ENCODE results near the gene GPC6.

Gene GPC6

DNA sequence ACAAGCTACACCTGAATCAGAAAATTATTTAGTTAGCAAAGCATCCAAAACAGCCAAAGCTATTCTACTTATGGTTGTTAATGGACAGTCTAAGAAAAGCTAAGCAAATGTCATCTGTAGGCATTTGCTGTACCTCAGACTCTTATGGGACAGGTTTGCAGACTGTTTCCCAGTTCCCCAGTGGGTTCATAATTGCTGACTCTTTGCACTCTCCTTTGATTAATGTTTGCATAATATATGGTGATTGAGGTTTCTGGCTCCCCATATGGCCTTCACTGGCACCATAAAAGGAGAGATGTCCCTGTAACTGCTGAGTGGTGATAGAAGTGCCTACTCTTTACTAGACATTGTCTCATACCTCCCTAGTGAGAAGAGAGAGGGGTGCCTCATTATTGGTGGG is 142.1 kb downstream of the GPC6 start:
- Histone ChIP-seq H3K4me3 (ENCODE audit: insufficient read depth in 1 of 2, low read depth in 1 of 2, low read length in 2 of 2) (no peak overlapping the region), H2BK120ac (ENCODE audit: low read depth, low read length) (no peak overlapping the region), H3K36me3 (ENCODE audit: control insufficient read depth in 1 of 2, insufficient read depth in 2 of 2, low read depth in 1 of 2, low read length in 2 of 2) (no peaks in the 10 kb centered on the region), H3K18ac (ENCODE audit: low read depth in 1 of 2, low read length in 2 of 2) (peak overlapping the region in 1 of 2 experiments; percentile 40), H4K8ac (ENCODE audit: low read length) (no peak overlapping the region), H2BK5ac (ENCODE audit: low read depth, low read length, poor library complexity, severe bottlenecking) (no peak overlapping the region), H3K14ac (ENCODE audit: low read length in 2 of 2) (no peak overlapping the region), H3K4ac (ENCODE audit: low read depth in 1 of 2, low read length in 2 of 2) (no peak overlapping the region), H2BK12ac (ENCODE audit: low read length in 2 of 2) (no peak overlapping the region), H3K27me3 (ENCODE audit: control insufficient read depth in 1 of 2, insufficient read depth in 1 of 2, low read length in 2 of 2) (no peaks in the 10 kb centered on the region), H3K27ac (ENCODE audit: low read length, poor library complexity, severe bottlenecking) (no peak overlapping the region), H3K79me1 (replicated peaks; ENCODE audit: low read length, poor library complexity, severe bottlenecking) (peaks cover 2% of the 10 kb centered on the region), H3K4me1 (ENCODE audit: control insufficient read depth, insufficient read depth, low read depth, low read length) (no peaks in the 10 kb centered on the region), H2BK15ac (ENCODE audit: low read depth, poor library complexity, severe bottlenecking) (no peak overlapping the region), H2AK5ac (ENCODE audit: low read length, severe bottlenecking) (no peak overlapping the region), H3K4me2 (ENCODE audit: low read length, poor library complexity, severe bottlenecking) (no peak overlapping the region), H3K9ac (ENCODE audit: low read length) (no peak overlapping the region), H4K91ac (ENCODE audit: low read length) (no peak overlapping the region), H3K23ac (ENCODE audit: low read length in 2 of 2) (no peak overlapping the region), H3K9me3 (ENCODE audit: control insufficient read depth, low read length) (no peaks in the 10 kb centered on the region), H2AFZ (ENCODE audit: low read depth, low read length) (no peak overlapping the region)
- no peak for DNase-seq

DNA sequence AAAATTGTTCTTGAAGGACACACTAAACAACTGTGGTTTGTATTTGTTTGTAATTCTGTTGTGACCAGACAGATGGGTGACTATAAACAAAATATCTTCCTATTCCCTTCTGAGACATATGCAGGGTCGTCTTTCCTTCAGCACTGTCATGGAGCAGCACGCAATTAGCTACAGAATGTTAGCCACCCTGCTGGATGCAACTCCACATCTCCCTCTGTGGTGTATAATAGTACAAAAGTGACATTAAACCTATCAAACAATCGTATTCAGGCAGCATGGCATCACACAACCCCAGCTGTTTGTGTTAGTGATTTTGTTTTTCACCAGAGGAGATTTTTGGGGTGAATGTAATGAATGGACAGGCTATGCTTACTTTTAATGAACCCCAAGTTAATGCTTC is 146.2 kb downstream of the GPC6 start:
- H3K27me3 ChIP-seq (ENCODE audit: control insufficient read depth in 1 of 2, insufficient read depth in 1 of 2, low read length in 2 of 2) = no peaks in the 10 kb centered on the region
- H3K36me3 ChIP-seq (ENCODE audit: control insufficient read depth in 1 of 2, insufficient read depth in 2 of 2, low read depth in 1 of 2, low read length in 2 of 2) = no peaks in the 10 kb centered on the region
- no peak overlapping the region for H3K18ac ChIP-seq (ENCODE audit: low read depth in 1 of 2, low read length in 2 of 2)
- no peak overlapping the region for H2BK12ac ChIP-seq (ENCODE audit: low read length in 2 of 2)
- no peak overlapping the region for H4K91ac ChIP-seq (ENCODE audit: low read length)
- no peak overlapping the region for H4K8ac ChIP-seq (ENCODE audit: low read length)
- H2BK120ac ChIP-seq (ENCODE audit: low read depth, low read length) = no peak overlapping the region
- no peak overlapping the region for H2BK5ac ChIP-seq (ENCODE audit: low read depth, low read length, poor library complexity, severe bottlenecking)
- H3K4ac ChIP-seq (ENCODE audit: low read depth in 1 of 2, low read length in 2 of 2) = no peak overlapping the region
- H2AFZ ChIP-seq (ENCODE audit: low read depth, low read length) = no peak overlapping the region
- H2AK5ac ChIP-seq (ENCODE audit: low read length, severe bottlenecking) = no peak overlapping the region
- H3K79me1 ChIP-seq (replicated peaks; ENCODE audit: low read length, poor library complexity, severe bottlenecking) = peaks cover 8% of the 10 kb centered on the region
- no peak overlapping the region for H2BK15ac ChIP-seq (ENCODE audit: low read depth, poor library complexity, severe bottlenecking)
- no peak overlapping the region for H3K27ac ChIP-seq (ENCODE audit: low read length, poor library complexity, severe bottlenecking)
- no peak overlapping the region for H3K4me2 ChIP-seq (ENCODE audit: low read length, poor library complexity, severe bottlenecking)
- H3K4me1 ChIP-seq (ENCODE audit: control insufficient read depth, insufficient read depth, low read depth, low read length) = no peaks in the 10 kb centered on the region
- H3K9me3 ChIP-seq (ENCODE audit: control insufficient read depth, low read length) = no peaks in the 10 kb centered on the region
- DNase-seq = no peak
- no peak overlapping the region for H3K23ac ChIP-seq (ENCODE audit: low read length in 2 of 2)
- no peak overlapping the region for H3K9ac ChIP-seq (ENCODE audit: low read length)
- H3K14ac ChIP-seq (ENCODE audit: low read length in 2 of 2) = no peak overlapping the region
- no CpG with 5 or more reads among the region's 3 CpGs for WGBS
- no peak overlapping the region for H3K4me3 ChIP-seq (ENCODE audit: insufficient read depth in 1 of 2, low read depth in 1 of 2, low read length in 2 of 2)

DNA sequence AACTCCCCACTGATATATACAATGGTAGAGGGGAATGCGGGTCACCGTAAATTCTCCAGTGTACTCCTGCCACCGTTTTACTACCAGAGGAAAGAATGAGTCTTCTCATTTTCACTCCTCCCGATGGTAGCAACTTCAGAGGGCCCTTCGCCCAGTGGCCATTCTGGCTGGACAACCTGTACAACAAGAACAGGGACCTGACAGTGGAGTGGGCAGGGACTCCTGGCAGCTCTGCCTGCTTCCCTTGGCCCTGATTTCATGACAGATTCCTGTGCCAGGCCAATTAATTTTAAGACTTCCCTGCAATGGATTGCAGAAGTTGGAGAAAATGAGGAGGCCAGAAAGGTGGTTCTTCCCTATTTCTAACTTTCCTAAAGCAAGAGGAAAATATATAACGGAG is 148.9 kb downstream of the GPC6 start:
- DNase-seq = no peak
- H3K18ac ChIP-seq (ENCODE audit: low read depth in 1 of 2, low read length in 2 of 2) = no peak overlapping the region
- H2BK15ac ChIP-seq (ENCODE audit: low read depth, poor library complexity, severe bottlenecking) = no peak overlapping the region
- H4K91ac ChIP-seq (ENCODE audit: low read length) = no peak overlapping the region
- H3K4me1 ChIP-seq (ENCODE audit: control insufficient read depth, insufficient read depth, low read depth, low read length) = no peaks in the 10 kb centered on the region
- H3K27ac ChIP-seq (ENCODE audit: low read length, poor library complexity, severe bottlenecking) = no peak overlapping the region
- H3K9me3 ChIP-seq (ENCODE audit: control insufficient read depth, low read length) = no peaks in the 10 kb centered on the region
- no peaks in the 10 kb centered on the region for H3K27me3 ChIP-seq (ENCODE audit: control insufficient read depth in 1 of 2, insufficient read depth in 1 of 2, low read length in 2 of 2)
- no peak overlapping the region for H2AFZ ChIP-seq (ENCODE audit: low read depth, low read length)
- H3K14ac ChIP-seq (ENCODE audit: low read length in 2 of 2) = no peak overlapping the region
- H3K4me3 ChIP-seq (ENCODE audit: insufficient read depth in 1 of 2, low read depth in 1 of 2, low read length in 2 of 2) = no peak overlapping the region
- no peak overlapping the region for H3K4me2 ChIP-seq (ENCODE audit: low read length, poor library complexity, severe bottlenecking)
- no peak overlapping the region for H3K9ac ChIP-seq (ENCODE audit: low read length)
- no peak overlapping the region for H3K23ac ChIP-seq (ENCODE audit: low read length in 2 of 2)
- H2BK5ac ChIP-seq (ENCODE audit: low read depth, low read length, poor library complexity, severe bottlenecking) = no peak overlapping the region
- no peak overlapping the region for H3K4ac ChIP-seq (ENCODE audit: low read depth in 1 of 2, low read length in 2 of 2)
- H4K8ac ChIP-seq (ENCODE audit: low read length) = no peak overlapping the region
- 67% methylated on average over 5 of the region's 6 CpGs for WGBS
- H2BK12ac ChIP-seq (ENCODE audit: low read length in 2 of 2) = no peak overlapping the region
- H2AK5ac ChIP-seq (ENCODE audit: low read length, severe bottlenecking) = no peak overlapping the region
- H3K79me1 ChIP-seq (replicated peaks; ENCODE audit: low read length, poor library complexity, severe bottlenecking) = peaks cover 6% of the 10 kb centered on the region
- no peak overlapping the region for H2BK120ac ChIP-seq (ENCODE audit: low read depth, low read length)
- no peaks in the 10 kb centered on the region for H3K36me3 ChIP-seq (ENCODE audit: control insufficient read depth in 1 of 2, insufficient read depth in 2 of 2, low read depth in 1 of 2, low read length in 2 of 2)

DNA sequence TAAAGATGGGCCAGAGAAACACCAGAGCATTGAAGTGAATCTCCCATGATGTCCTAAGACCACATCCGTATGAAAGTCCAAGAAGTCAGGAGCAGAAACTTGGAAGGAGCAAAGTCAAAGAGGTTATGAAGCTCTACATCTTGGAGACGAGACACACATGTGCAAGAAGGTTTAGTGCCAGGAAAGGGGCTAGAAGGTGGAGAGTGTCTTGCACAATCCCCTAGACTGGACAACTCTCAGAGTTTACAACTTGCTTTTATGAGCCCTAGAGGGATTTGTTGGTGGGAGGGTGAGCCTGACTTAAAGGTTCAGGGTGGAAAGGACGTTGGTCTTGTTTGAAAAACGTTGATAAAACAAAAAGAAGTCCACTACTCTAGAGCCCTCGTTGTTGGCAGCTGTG is 150.6 kb downstream of the GPC6 start:
- Histone ChIP-seq H2BK12ac (ENCODE audit: low read length in 2 of 2) (no peak overlapping the region), H2AK5ac (ENCODE audit: low read length, severe bottlenecking) (no peak overlapping the region), H3K27ac (ENCODE audit: low read length, poor library complexity, severe bottlenecking) (no peak overlapping the region), H3K9me3 (ENCODE audit: control insufficient read depth, low read length) (no peaks in the 10 kb centered on the region), H3K18ac (ENCODE audit: low read depth in 1 of 2, low read length in 2 of 2) (peak overlapping the region in 1 of 2 experiments; percentile 49), H3K23ac (ENCODE audit: low read length in 2 of 2) (no peak overlapping the region), H3K27me3 (ENCODE audit: control insufficient read depth in 1 of 2, insufficient read depth in 1 of 2, low read length in 2 of 2) (no peaks in the 10 kb centered on the region), H4K91ac (ENCODE audit: low read length) (no peak overlapping the region), H3K79me1 (replicated peaks; ENCODE audit: low read length, poor library complexity, severe bottlenecking) (peaks cover 6% of the 10 kb centered on the region), H3K9ac (ENCODE audit: low read length) (no peak overlapping the region), H3K4ac (ENCODE audit: low read depth in 1 of 2, low read length in 2 of 2) (no peak overlapping the region), H2AFZ (ENCODE audit: low read depth, low read length) (no peak overlapping the region), H3K36me3 (ENCODE audit: control insufficient read depth in 1 of 2, insufficient read depth in 2 of 2, low read depth in 1 of 2, low read length in 2 of 2) (no peaks in the 10 kb centered on the region), H3K4me1 (ENCODE audit: control insufficient read depth, insufficient read depth, low read depth, low read length) (no peaks in the 10 kb centered on the region), H3K4me2 (ENCODE audit: low read length, poor library complexity, severe bottlenecking) (no peak overlapping the region), H4K8ac (ENCODE audit: low read length) (no peak overlapping the region), H2BK120ac (ENCODE audit: low read depth, low read length) (no peak overlapping the region), H2BK15ac (ENCODE audit: low read depth, poor library complexity, severe bottlenecking) (no peak overlapping the region), H2BK5ac (ENCODE audit: low read depth, low read length, poor library complexity, severe bottlenecking) (no peak overlapping the region), H3K14ac (ENCODE audit: low read length in 2 of 2) (no peak overlapping the region), H3K4me3 (ENCODE audit: insufficient read depth in 1 of 2, low read depth in 1 of 2, low read length in 2 of 2) (no peak overlapping the region)
- no peak for DNase-seq
- WGBS = 60% methylated on average over 5 of the region's 5 CpGs

Data from mesenchymal stem cell (in vitro differentiated cells and primary cell).